Trophoblast cell (in vitro differentiated cells and primary cell): ENCODE data around the gene BCAP31.

Source experiments
- DNase-seq, 2 donors: peaks; one replicate each; pipeline ENCODE4 v3.0.0-alpha.2; 2016
- H2AFZ ChIP-seq: 2 replicates; pipeline ENCODE4 v1.6.1; 2013; ENCODE audit warnings: low read length, moderate library complexity, mild to moderate bottlenecking; ENCODE audit not compliant: insufficient read depth, poor library complexity
- H2AK5ac ChIP-seq: 2 replicates; pipeline ENCODE4 v1.6.1; 2013; ENCODE audit warnings: mild to moderate bottlenecking, low read length
- H2BK120ac ChIP-seq: 2 replicates; pipeline ENCODE4 v1.6.1; 2013; ENCODE audit warnings: low read length, mild to moderate bottlenecking, moderate library complexity; ENCODE audit not compliant: insufficient read depth, poor library complexity
- H2BK12ac ChIP-seq: 2 replicates; pipeline ENCODE4 v1.6.1; 2013; ENCODE audit warnings: mild to moderate bottlenecking, low read length, moderate library complexity
- H2BK5ac ChIP-seq: 2 replicates; pipeline ENCODE4 v1.6.1; 2013; ENCODE audit warnings: low read length, low read depth, moderate library complexity, mild to moderate bottlenecking; ENCODE audit not compliant: poor library complexity
- H3K14ac ChIP-seq: 2 replicates; pipeline ENCODE4 v1.6.1; 2013; ENCODE audit warnings: mild to moderate bottlenecking, low read length
- H3K18ac ChIP-seq: 2 replicates; pipeline ENCODE4 v1.6.1; 2013; ENCODE audit warnings: mild to moderate bottlenecking, low read length
- H3K23ac ChIP-seq: 2 replicates; pipeline ENCODE4 v1.6.1; 2013; ENCODE audit warnings: low read length
- H3K27ac ChIP-seq: 2 replicates; pipeline ENCODE4 v1.5.1; 2013; ENCODE audit warnings: low read depth, mild to moderate bottlenecking, inconsistent platforms, low read length, moderate library complexity
- H3K27me3 ChIP-seq: 2 replicates; pipeline ENCODE4 v1.6.1; 2013; ENCODE audit warnings: inconsistent platforms, mild to moderate bottlenecking, low read length, moderate library complexity; ENCODE audit not compliant: insufficient read depth
- H3K36me3 ChIP-seq, 2 experiments: 1 replicate in 1 of 2; 2 replicates in 1 of 2; pipeline ENCODE4 v1.6.1; 2013; ENCODE audit warnings: low read length in 2 of 2, mild to moderate bottlenecking in 2 of 2, moderate library complexity in 1 of 2; ENCODE audit not compliant: insufficient read depth in 2 of 2, control insufficient read depth in 1 of 2
- H3K4ac ChIP-seq: 2 replicates; pipeline ENCODE4 v1.6.1; 2013; ENCODE audit warnings: low read depth, mild to moderate bottlenecking, low read length, moderate library complexity
- H3K4me1 ChIP-seq, 2 experiments: 1 replicate in 1 of 2; 2 replicates in 1 of 2; pipeline ENCODE4 v1.6.1; 2013; ENCODE audit warnings: low read length in 2 of 2, mild to moderate bottlenecking in 2 of 2, moderate library complexity in 1 of 2; ENCODE audit not compliant: insufficient read depth in 2 of 2, control insufficient read depth in 1 of 2
- H3K4me2 ChIP-seq: 2 replicates; pipeline ENCODE4 v1.6.1; 2013; ENCODE audit warnings: inconsistent platforms, mild to moderate bottlenecking, low read length, moderate library complexity
- H3K4me3 ChIP-seq: 2 replicates; pipeline ENCODE4 v1.5.1; 2013; ENCODE audit warnings: mild to moderate bottlenecking, low read depth, low read length, inconsistent platforms
- H3K79me1 ChIP-seq: one replicate; pipeline ENCODE4 v1.6.1; 2013; ENCODE audit warnings: low read length
- H3K79me2 ChIP-seq: 2 replicates; pipeline ENCODE4 v1.6.1; 2013; ENCODE audit warnings: low read length, mild to moderate bottlenecking; ENCODE audit not compliant: control insufficient read depth, insufficient read depth, poor library complexity
- H3K9ac ChIP-seq: 2 replicates; pipeline ENCODE4 v1.6.1; 2013; ENCODE audit warnings: mild to moderate bottlenecking, low read length
- H3K9me3 ChIP-seq: 2 replicates; pipeline ENCODE4 v1.6.1; 2013; ENCODE audit warnings: low read depth, mild to moderate bottlenecking, control low read depth, inconsistent platforms, low read length; ENCODE audit not compliant: insufficient read depth
- H4K12ac ChIP-seq: 2 replicates; pipeline ENCODE4 v1.6.1; 2013; ENCODE audit warnings: low read depth, mild to moderate bottlenecking, low read length, moderate library complexity
- H4K8ac ChIP-seq: 2 replicates; pipeline ENCODE4 v1.6.1; 2013; ENCODE audit warnings: low read depth, mild to moderate bottlenecking, low read length, moderate library complexity
- H4K91ac ChIP-seq: one replicate; pipeline ENCODE4 v1.6.1; 2013; ENCODE audit warnings: low read depth, mild to moderate bottlenecking, low read length, moderate library complexity
- WGBS: extraction: QIAGEN DNeasy Blood & Tissue Kit; methylation state at CpG from one replicate; pipeline ENCODE4 v1.1.7; 2013; ENCODE audit warnings: missing lambda C conversion rate; ENCODE audit not compliant: insufficient read length, insufficient coverage; ENCODE audit errors: extremely low coverage; 5-methylcytosine and 5-hydroxymethylcytosine counted together

BCAP31 gene

GRCh38 chrX:153669174-153669890, 54.9 kb downstream of the BCAP31 start:
- Histone ChIP-seq H3K4me1 (peaks cover 0 to 3% of the 10 kb centered on the region in 2 experiments), H3K14ac (no peak overlapping the region), H4K8ac (no peak overlapping the region), H3K23ac (no peak overlapping the region), H3K79me1 (no peaks in the 10 kb centered on the region), H2AK5ac (no peak overlapping the region), H3K4me2 (no peak overlapping the region), H3K9ac (no peak overlapping the region), H2BK5ac (no peak overlapping the region), H3K4me3 (no peak overlapping the region), H3K9me3 (no peaks in the 10 kb centered on the region), H3K4ac (no peak overlapping the region), H4K12ac (no peak overlapping the region), H3K27ac (no peak overlapping the region), H3K18ac (no peak overlapping the region), H3K27me3 (peaks cover 3% of the 10 kb centered on the region), H3K36me3 (no peaks in the 10 kb centered on the region), H3K79me2 (no peaks in the 10 kb centered on the region), H2BK12ac (no peak overlapping the region), H2BK120ac (no peak overlapping the region), H4K91ac (no peak overlapping the region), H2AFZ (no peak overlapping the region)
- peak in 1 of 2 donors; percentile 39 for DNase-seq
- WGBS = no CpG with 5 or more reads among the region's 17 CpGs

DNA sequence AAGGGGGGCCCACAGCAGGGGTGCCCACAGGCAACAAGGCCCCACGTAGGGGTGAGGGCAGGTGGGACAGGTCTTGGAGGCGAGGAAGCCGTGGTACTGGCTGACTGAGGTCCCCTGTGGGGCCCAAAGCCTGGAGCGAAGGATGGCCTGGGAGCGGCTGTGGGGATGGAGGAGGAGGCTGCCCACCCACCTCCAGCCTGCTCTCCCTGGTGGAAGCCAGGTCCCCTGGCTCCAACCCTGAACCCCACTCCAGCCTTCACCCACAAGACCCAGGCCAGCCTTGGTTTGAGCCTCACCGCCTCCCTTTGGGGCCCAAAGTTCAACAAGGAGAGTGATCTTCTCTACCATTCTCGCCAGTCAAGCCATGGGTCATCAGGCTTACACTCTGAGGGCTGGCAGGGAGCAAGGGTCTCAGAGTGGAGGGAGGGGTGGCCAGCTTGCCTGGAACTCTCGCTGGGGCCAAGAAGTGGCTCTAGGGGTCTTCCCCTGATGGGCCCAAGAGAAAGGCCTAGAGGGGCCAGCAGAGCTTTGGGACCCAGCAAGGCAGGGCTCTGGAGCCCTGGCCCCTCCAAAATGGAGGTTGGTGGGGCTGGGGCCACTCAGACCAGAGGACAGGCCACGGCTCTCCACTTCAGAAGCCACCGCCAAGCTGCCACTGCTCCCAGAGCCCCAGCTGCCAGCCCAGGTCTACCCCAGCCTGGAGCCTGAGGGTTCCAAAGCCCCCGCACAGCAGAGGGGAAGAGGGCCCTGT, 55.6 kb downstream of the BCAP31 start:
- Histone ChIP-seq H3K27ac (no peak overlapping the region), H2BK5ac (no peak overlapping the region), H3K4me1 (peaks cover 0 to 3% of the 10 kb centered on the region in 2 experiments), H2BK12ac (no peak overlapping the region), H3K14ac (no peak overlapping the region), H3K9me3 (no peaks in the 10 kb centered on the region), H4K12ac (no peak overlapping the region), H3K9ac (no peak overlapping the region), H3K4me3 (no peak overlapping the region), H2BK120ac (no peak overlapping the region), H2AK5ac (no peak overlapping the region), H3K79me2 (no peaks in the 10 kb centered on the region), H3K18ac (no peak overlapping the region), H3K36me3 (no peaks in the 10 kb centered on the region), H3K27me3 (no peaks in the 10 kb centered on the region), H3K23ac (no peak overlapping the region), H4K91ac (no peak overlapping the region), H2AFZ (no peak overlapping the region), H3K79me1 (no peaks in the 10 kb centered on the region), H4K8ac (no peak overlapping the region), H3K4me2 (no peak overlapping the region), H3K4ac (no peak overlapping the region)
- no peak for DNase-seq
- no CpG with 5 or more reads among the region's 11 CpGs for WGBS

DNA sequence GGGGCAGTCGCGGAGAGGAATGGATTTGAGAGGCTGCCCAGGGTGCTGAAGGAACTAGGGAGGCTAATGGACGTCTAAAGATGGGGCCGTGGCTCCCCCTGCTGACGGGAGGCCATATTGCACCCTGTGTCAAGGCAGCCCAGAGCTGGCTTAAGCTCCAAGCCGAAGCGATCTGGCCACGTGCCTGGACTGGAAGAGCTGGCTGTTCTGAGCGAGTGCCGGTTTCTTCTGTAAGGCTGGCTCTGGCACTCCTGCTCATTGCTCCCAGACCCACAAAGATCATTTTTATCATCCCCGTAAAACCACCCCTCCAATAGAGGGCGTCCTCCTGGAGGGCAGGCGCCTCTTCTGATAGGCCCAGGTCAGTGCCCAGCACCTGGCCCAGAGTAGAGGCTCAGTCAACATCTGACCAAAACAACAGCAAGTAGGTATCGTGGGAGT, 56.2 kb downstream of the BCAP31 start:
- Histone ChIP-seq H3K4me3 (no peak overlapping the region), H3K9ac (no peak overlapping the region), H2BK12ac (no peak overlapping the region)

GRCh38 chrX:153667281-153667955, 56.8 kb downstream of the BCAP31 start:
- Histone ChIP-seq H2BK5ac (no peak overlapping the region), H3K79me2 (no peaks in the 10 kb centered on the region), H3K4me1 (no peaks in the 10 kb centered on the region), H2BK120ac (no peak overlapping the region), H4K12ac (no peak overlapping the region), H3K4me3 (no peak overlapping the region), H3K23ac (no peak overlapping the region), H3K9ac (no peak overlapping the region), H3K27ac (no peak overlapping the region), H3K79me1 (no peaks in the 10 kb centered on the region), H3K27me3 (no peaks in the 10 kb centered on the region), H4K8ac (peak overlapping the region; percentile 6), H3K4me2 (no peak overlapping the region), H3K9me3 (no peaks in the 10 kb centered on the region), H2AK5ac (no peak overlapping the region), H4K91ac (no peak overlapping the region), H3K4ac (no peak overlapping the region), H3K18ac (no peak overlapping the region), H2BK12ac (no peak overlapping the region), H3K14ac (no peak overlapping the region), H3K36me3 (no peaks in the 10 kb centered on the region), H2AFZ (no peak overlapping the region)
- no CpG with 5 or more reads among the region's 11 CpGs for WGBS
- no peak for DNase-seq

More for the DNA sequence above, 56.2 kb downstream of the BCAP31 start:
- Histone ChIP-seq H3K4ac (no peak overlapping the region), H3K4me1 (peaks cover 0 to under 1% of the 10 kb centered on the region in 2 experiments), H3K18ac (no peak overlapping the region), H2AFZ (no peak overlapping the region), H4K12ac (no peak overlapping the region), H2BK120ac (no peak overlapping the region), H3K14ac (no peak overlapping the region), H2BK5ac (no peak overlapping the region), H3K27ac (no peak overlapping the region), H3K27me3 (no peaks in the 10 kb centered on the region), H3K79me2 (no peaks in the 10 kb centered on the region), H3K36me3 (no peaks in the 10 kb centered on the region), H3K9me3 (no peaks in the 10 kb centered on the region), H4K8ac (no peak overlapping the region), H3K23ac (no peak overlapping the region), H2AK5ac (no peak overlapping the region), H4K91ac (no peak overlapping the region), H3K4me2 (no peak overlapping the region), H3K79me1 (no peaks in the 10 kb centered on the region)
- WGBS = no CpG with 5 or more reads among the region's 14 CpGs
- DNase-seq = peak; percentile 62 to 81
